Right renal cortex interstitium (tissue), 3 donors: ENCODE measurements around the gene ZBTB42. TPM values are rescaled to one million over a fixed set of nuclear protein-coding genes. Genes with fewer than 3 reads are reported as not detected.

Source experiments
- DNase-seq, 3 donors: peaks; one replicate each; pipeline ENCODE4 v3.0.0-alpha.2; 2013; ENCODE audit warnings: low read depth in 3 of 3, low spot score in 2 of 3
- polyA plus RNA-seq, 3 donors: library from polyadenylated mRNA; unstranded; fragments of 120-200 nt; gene quantifications; one replicate each; pipeline ENCODE4 v1.2.1, GENCODE V29; 2013; ENCODE audit not compliant: insufficient read length in 3 of 3

The ZBTB42 gene
- polyA plus RNA-seq, 3 donors: 3.8 to 4.4 (median 3.8) TPM

GRCh38 chr14:104781271-104782077 is 19.4 kb upstream of the ZBTB42 start:
- DNase-seq: no peak

- DNase-seq: no peak
Observed at GRCh38 chr14:104782086-104782807, 18.7 kb upstream of the ZBTB42 start.

GRCh38 chr14:104782808-104783139 is 18.1 kb upstream of the ZBTB42 start:
- no peak for DNase-seq

- no peak for DNase-seq
Observed at GRCh38 chr14:104783484-104784217, 17.2 kb upstream of the ZBTB42 start.

GRCh38 chr14:104784218-104784568 is 16.7 kb upstream of the ZBTB42 start:
- DNase-seq: no peak

GRCh38 chr14:104784846-104785707 is 15.8 kb upstream of the ZBTB42 start:
- DNase-seq: no peak

- DNase-seq: no peak
Observed at GRCh38 chr14:104785708-104786080, 15.2 kb upstream of the ZBTB42 start.

GRCh38 chr14:104786091-104786586 is 14.8 kb upstream of the ZBTB42 start:
- no peak for DNase-seq

GRCh38 chr14:104786726-104787675 is 13.9 kb upstream of the ZBTB42 start:
- DNase-seq: no peak

- no peak for DNase-seq
Observed at GRCh38 chr14:104787736-104788135, 13.2 kb upstream of the ZBTB42 start.

GRCh38 chr14:104788161-104788818 is 12.6 kb upstream of the ZBTB42 start:
- DNase-seq: no peak

GRCh38 chr14:104788873-104789663 is 11.8 kb upstream of the ZBTB42 start:
- DNase-seq: no peak

- no peak for DNase-seq
Observed at GRCh38 chr14:104789752-104790743, 10.9 kb upstream of the ZBTB42 start.

GRCh38 chr14:104791425-104791824 is 9.5 kb upstream of the ZBTB42 start:
- DNase-seq: no peak

GRCh38 chr14:104792101-104792884 is 8.6 kb upstream of the ZBTB42 start:
- DNase-seq: no peak
